Naive thymus-derived CD4-positive, alpha-beta T cell (primary cell): Measurements from ENCODE around the gene RPP21. TPM values are rescaled to one million over a fixed set of nuclear protein-coding genes. Genes with fewer than 3 reads are reported as not detected.

Source experiments
- ATAC-seq: fragments of 150-1000 bp; cut with Tn5 transposase; 2 replicates; pipeline ENCODE4 v1.10.0; 2021; ENCODE audit warnings: mild to moderate bottlenecking, moderate library complexity
- CTCF ChIA-PET: fragments of 350-600 bp; sonication (Branson Sonifier 250); formaldehyde crosslinking; loops from one replicate; lab custom pipeline; 2021; ENCODE audit warnings: antibody characterized with exemption; lab: Charles Lee
- POLR2A ChIA-PET: fragments of 350-600 bp; sonication (Branson Sonifier 250); formaldehyde crosslinking; loops from one replicate; lab custom pipeline; 2021; ENCODE audit warnings: antibody characterized with exemption, inconsistent platforms; lab: Charles Lee
- DNase-seq, 9 donors: peaks; one replicate each; pipeline versions ENCODE4 v3.0.0 to v3.0.0-alpha.2; 2020 to 2022; ENCODE audit warnings: mixed read lengths in 1 of 9
- H3K27ac ChIP-seq: one replicate; pipeline ENCODE4 v1.7.0; 2013; ENCODE audit warnings: mild to moderate bottlenecking, low read depth, low read length, moderate library complexity
- H3K27me3 ChIP-seq, 2 donors: one replicate each; pipeline ENCODE4 v1.7.0; 2013; ENCODE audit warnings: low read length in 2 of 2, mild to moderate bottlenecking in 2 of 2, moderate library complexity in 2 of 2; ENCODE audit not compliant: control insufficient read depth in 2 of 2, insufficient read depth in 2 of 2
- H3K36me3 ChIP-seq, 3 experiments: 1 replicate in 2 of 3; 2 replicates in 1 of 3; pipeline ENCODE4 v1.7.0; 2013; ENCODE audit warnings: low read length in 3 of 3, mild to moderate bottlenecking in 3 of 3, moderate library complexity in 1 of 3; ENCODE audit not compliant: insufficient read depth in 3 of 3, control insufficient read depth in 2 of 3
- H3K4me1 ChIP-seq, 2 donors: one replicate each; pipeline ENCODE4 v1.7.0; 2013; ENCODE audit warnings: low read length in 2 of 2, mild to moderate bottlenecking in 2 of 2, moderate library complexity in 1 of 2; ENCODE audit not compliant: control insufficient read depth in 2 of 2, insufficient read depth in 2 of 2
- H3K4me3 ChIP-seq: 2 replicates; pipeline ENCODE4 v1.7.0; 2013; ENCODE audit warnings: mild to moderate bottlenecking, low read length
- H3K9me3 ChIP-seq, 3 experiments: 1 replicate in 2 of 3; 2 replicates in 1 of 3; pipeline ENCODE4 v1.7.0; 2013; ENCODE audit warnings: low read length in 3 of 3; ENCODE audit not compliant: control insufficient read depth in 2 of 3
- H3K27ac Mint-ChIP-seq, 9 donors: one replicate each; pipeline ENCODE4 v1.8.0; 2020 to 2022; ENCODE audit warnings: mixed read lengths in 9 of 9, mild to moderate bottlenecking in 8 of 9, moderate library complexity in 5 of 9, inconsistent platforms in 2 of 9
- H3K27me3 Mint-ChIP-seq, 5 donors: one replicate each; pipeline ENCODE4 v1.8.0; 2021 to 2022; ENCODE audit warnings: mixed read lengths in 5 of 5, mild to moderate bottlenecking in 1 of 5
- H3K36me3 Mint-ChIP-seq, 5 donors: one replicate each; pipeline ENCODE4 v1.8.0; 2020 to 2022; ENCODE audit warnings: mixed read lengths in 5 of 5, mild to moderate bottlenecking in 3 of 5, inconsistent platforms in 1 of 5
- H3K4me1 Mint-ChIP-seq, 7 donors: one replicate each; pipeline ENCODE4 v1.8.0; 2020 to 2022; ENCODE audit warnings: mixed read lengths in 7 of 7, mild to moderate bottlenecking in 3 of 7, inconsistent platforms in 1 of 7
- H3K4me3 Mint-ChIP-seq, 10 donors: one replicate each; pipeline ENCODE4 v1.8.0; 2020 to 2022; ENCODE audit warnings: mild to moderate bottlenecking in 10 of 10, mixed read lengths in 10 of 10, moderate library complexity in 6 of 10, inconsistent platforms in 2 of 10
- H3K9me3 Mint-ChIP-seq, 11 donors: one replicate each; pipeline ENCODE4 v1.8.0; 2020 to 2022; ENCODE audit warnings: mixed read lengths in 11 of 11, mild to moderate bottlenecking in 4 of 11, inconsistent platforms in 1 of 11, moderate library complexity in 1 of 11
- intact Hi-C, 2 donors: fragments of 100-400 bp; cut with micrococcal nuclease; formaldehyde crosslinking; loops; one replicate each; pipeline ENCODE4 v1.15.1; 2023
- polyA plus RNA-seq, 2 donors: library from polyadenylated mRNA; unstranded; fragments of 300-500 nt; fragmentation: Illumina TruSeq; gene quantifications; one replicate each; pipeline ENCODE4 v1.2.3, GENCODE V29; 2021
- total RNA-seq, 6 experiments: library from RNA in 5 of 6; stranded (reverse) in 5 of 6; gene quantifications; 1 replicate in 5 of 6; 2 replicates in 1 of 6; pipeline ENCODE4 v1.2.3 and lab custom pipeline; 2021 to 2026

The RPP21 gene
- total and polyA plus RNA-seq, 7 experiments from 2014 or later: 39.7 to 114 (median 58.5) TPM

DNA sequence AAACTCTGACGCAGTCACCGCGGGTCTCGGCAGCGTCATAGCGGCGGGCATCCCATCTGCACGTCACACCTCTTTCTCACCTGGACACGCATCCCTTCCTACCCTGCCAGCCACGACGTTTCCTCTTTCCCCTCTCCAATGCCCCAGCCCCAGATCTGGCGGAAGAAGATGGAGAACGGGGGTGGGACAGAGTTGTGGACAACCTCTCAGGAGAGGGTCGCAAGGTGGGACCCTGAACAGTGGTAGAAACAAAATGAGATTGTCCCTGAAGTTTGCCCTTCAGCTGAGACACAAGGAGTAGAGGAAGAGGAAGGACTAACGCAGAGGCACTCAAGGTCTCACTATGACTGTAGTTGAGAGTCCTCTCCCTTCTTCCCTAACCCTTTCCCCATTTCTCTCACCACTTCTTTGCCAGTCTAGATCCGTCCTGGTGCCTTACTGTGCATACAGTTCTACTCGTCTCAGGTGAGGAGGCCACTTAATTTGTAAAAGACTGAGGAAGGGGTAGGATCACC is 17.7 kb upstream of the RPP21 start:
- Mint-ChIP-seq H3K27ac (peak overlapping the region; percentile 90 to 100 (median 99)), H3K27me3 (no peaks in the 10 kb centered on the region), H3K4me3 (peak overlapping the region; percentile 93 to 99 (median 97)), H3K36me3 (peaks cover 10 to 33% (median 17%) of the 10 kb centered on the region in 5 donors), H3K4me1 (peaks cover 37 to 64% (median 57%) of the 10 kb centered on the region in 7 donors), H3K9me3 (peaks cover 0 to 7% (median 0%) of the 10 kb centered on the region in 11 donors)
- no peaks in the 10 kb centered on the region for H3K9me3 ChIP-seq
- peak overlapping the region; percentile 100 for H3K27ac ChIP-seq
- peak overlapping the region; percentile 70 for H3K4me3 ChIP-seq
- intact Hi-C loops: loop anchor here (2.0 to 10.0 kb wide), 9 partner anchors 68 to 830 kb away; partner anchors contain the start of genes GNL1 (in 2 of the 2), MRPS18B (in 2 of the 2), PPP1R10 (in 2 of the 2) and PRR3 (in 2 of the 2)
- DNase-seq (no peak), ATAC-seq (no peak)
- peaks cover 6 to 36% (median 7%) of the 10 kb centered on the region in 3 experiments for H3K36me3 ChIP-seq
- peaks cover 28 to 42% of the 10 kb centered on the region in 2 donors for H3K4me1 ChIP-seq
- no peaks in the 10 kb centered on the region for H3K27me3 ChIP-seq
- POLR2A ChIA-PET: interaction anchor here (0.9 to 4.2 kb wide), 9 partner anchors 9 to 361 kb away, joined by 3 to 41 read pairs (median 6); partner anchors contain the start of genes RPP21 and TRIM26
- CTCF ChIA-PET: no interaction called here

DNA sequence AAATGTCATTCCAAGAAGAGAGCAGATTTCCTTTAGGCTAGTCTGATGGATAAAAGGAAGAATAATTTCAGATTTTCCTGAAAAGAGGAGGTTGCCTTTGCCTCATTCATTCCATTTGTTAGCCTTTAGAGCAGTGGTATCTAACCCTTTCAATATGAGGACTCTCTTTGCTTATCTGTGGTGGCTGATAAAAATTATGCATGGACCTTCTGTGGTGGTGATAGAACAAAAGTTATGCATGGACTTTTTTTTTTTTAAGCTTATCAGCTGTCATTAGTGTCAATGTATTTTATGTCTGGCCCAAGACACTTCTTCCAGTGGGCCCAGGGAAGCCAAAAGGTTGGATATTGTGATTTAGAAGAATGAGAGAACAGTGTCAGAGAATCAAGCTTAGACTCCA is 16.6 kb upstream of the RPP21 start:
- H3K27me3 ChIP-seq: no peaks in the 10 kb centered on the region
- peak overlapping the region in 5 of 10 donors; percentile 5 to 99 (median 97) for H3K4me3 Mint-ChIP-seq
- peaks cover 0 to 7% (median 0%) of the 10 kb centered on the region in 11 donors for H3K9me3 Mint-ChIP-seq
- DNase-seq: no peak
- peak overlapping the region in 8 of 9 donors; percentile 40 to 100 (median 98) for H3K27ac Mint-ChIP-seq
- H3K27me3 Mint-ChIP-seq: no peaks in the 10 kb centered on the region
- ChIA-PET CTCF (interaction anchor here (0.7 kb wide), 1 partner anchor 112 kb away, joined by 3 read pairs; no protein-coding TSS in a partner anchor), POLR2A (interaction anchor here (4.2 kb wide), 1 partner anchor 115 kb away, joined by 41 read pairs; the partner anchor contains the start of gene TRIM26)
- intact Hi-C loops: loop anchor here (5.0 to 10.0 kb wide), 6 partner anchors 226 to 829 kb away; partner anchors contain the start of genes MRPS18B (in 2 of the 2), PPP1R10 (in 2 of the 2), ABCF1 (in 1 of the 2) and CCHCR1 (in 1 of the 2)
- H3K9me3 ChIP-seq: no peaks in the 10 kb centered on the region
- peak overlapping the region; percentile 100 for H3K27ac ChIP-seq
- peaks cover 25 to 31% of the 10 kb centered on the region in 2 donors for H3K4me1 ChIP-seq
- peaks cover 10 to 30% (median 19%) of the 10 kb centered on the region in 5 donors for H3K36me3 Mint-ChIP-seq
- H3K4me1 Mint-ChIP-seq: peaks cover 29 to 54% (median 47%) of the 10 kb centered on the region in 7 donors
- no peak overlapping the region for H3K4me3 ChIP-seq
- H3K36me3 ChIP-seq: peaks cover 6 to 40% (median 13%) of the 10 kb centered on the region in 3 experiments
- no peak for ATAC-seq

DNA sequence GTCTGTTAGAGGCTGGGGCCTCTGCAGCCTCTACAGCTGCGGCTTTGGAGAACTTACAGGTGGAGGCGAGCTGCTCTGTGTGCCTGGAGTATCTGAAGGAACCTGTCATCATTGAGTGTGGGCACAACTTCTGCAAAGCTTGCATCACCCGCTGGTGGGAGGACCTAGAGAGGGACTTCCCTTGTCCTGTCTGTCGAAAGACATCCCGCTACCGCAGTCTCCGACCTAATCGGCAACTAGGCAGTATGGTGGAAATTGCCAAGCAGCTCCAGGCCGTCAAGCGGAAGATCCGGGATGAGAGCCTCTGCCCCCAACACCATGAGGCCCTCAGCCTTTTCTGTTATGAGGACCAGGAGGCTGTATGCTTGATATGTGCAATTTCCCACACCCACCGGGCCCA is 15.6 kb upstream of the RPP21 start:
- peak overlapping the region in 3 of 9 donors; percentile 18 to 92 (median 49) for H3K27ac Mint-ChIP-seq
- ChIA-PET CTCF (no interaction called here), POLR2A (interaction anchor here (0.6 to 4.2 kb wide), 2 partner anchors 116 to 130 kb away, joined by 4 to 41 read pairs; partner anchors contain the start of gene TRIM26)
- H3K4me1 Mint-ChIP-seq: peaks cover 27 to 45% (median 38%) of the 10 kb centered on the region in 7 donors
- H3K4me1 ChIP-seq: peaks cover 22 to 24% of the 10 kb centered on the region in 2 donors
- H3K36me3 Mint-ChIP-seq: peaks cover 10 to 39% (median 25%) of the 10 kb centered on the region in 5 donors
- peaks cover 0 to 7% (median 0%) of the 10 kb centered on the region in 11 donors for H3K9me3 Mint-ChIP-seq
- no peaks in the 10 kb centered on the region for H3K27me3 ChIP-seq
- intact Hi-C loops: loop anchor here (5.0 to 10.0 kb wide), 6 partner anchors 227 to 828 kb away; partner anchors contain the start of genes MRPS18B (in 2 of the 2), PPP1R10 (in 2 of the 2), ABCF1 (in 1 of the 2) and CCHCR1 (in 1 of the 2)
- H3K9me3 ChIP-seq: no peaks in the 10 kb centered on the region
- no peak overlapping the region for H3K4me3 ChIP-seq
- no peak overlapping the region for H3K27ac ChIP-seq
- H3K27me3 Mint-ChIP-seq: no peaks in the 10 kb centered on the region
- DNase-seq: no peak
- H3K36me3 ChIP-seq: peaks cover 6 to 49% (median 13%) of the 10 kb centered on the region in 3 experiments
- peak overlapping the region in 1 of 10 donors; percentile 5 for H3K4me3 Mint-ChIP-seq
- no peak for ATAC-seq

DNA sequence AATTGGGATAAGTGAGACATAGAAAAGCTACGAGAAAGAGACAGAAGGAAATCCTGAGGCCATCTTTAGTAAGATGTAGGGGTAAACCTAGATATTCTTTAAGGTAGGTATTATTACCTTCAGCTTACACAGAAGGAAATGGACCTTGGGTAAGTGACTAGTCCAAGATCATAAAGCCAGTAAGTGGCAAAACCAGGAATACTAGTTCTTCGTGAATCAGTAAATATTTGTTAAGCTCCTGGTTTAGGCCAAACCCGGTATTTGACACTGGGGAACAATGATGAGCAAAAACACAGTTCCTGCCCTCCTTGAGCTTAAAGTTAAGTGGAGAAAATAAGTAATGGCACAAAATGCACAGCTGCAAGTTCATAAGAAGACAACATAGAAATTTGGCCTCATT is 13.0 kb upstream of the RPP21 start:
- H3K9me3 ChIP-seq: no peaks in the 10 kb centered on the region
- peaks cover 7 to 10% of the 10 kb centered on the region in 2 donors for H3K4me1 ChIP-seq
- DNase-seq: no peak
- Mint-ChIP-seq H3K4me3 (no peak overlapping the region), H3K4me1 (peaks cover 11 to 27% (median 21%) of the 10 kb centered on the region in 7 donors), H3K27ac (peak overlapping the region in 2 of 9 donors; percentile 30 to 51), H3K36me3 (peaks cover 22 to 60% (median 40%) of the 10 kb centered on the region in 5 donors), H3K9me3 (peaks cover 0 to 3% (median 0%) of the 10 kb centered on the region in 11 donors), H3K27me3 (no peaks in the 10 kb centered on the region)
- no peak overlapping the region for H3K27ac ChIP-seq
- CTCF ChIA-PET: no interaction called here
- POLR2A ChIA-PET: interaction anchor here (0.6 kb wide), 1 partner anchor 560 kb away, joined by 3 read pairs; no protein-coding TSS in a partner anchor
- no peaks in the 10 kb centered on the region for H3K27me3 ChIP-seq
- ATAC-seq: no peak
- peaks cover 18 to 70% (median 21%) of the 10 kb centered on the region in 3 experiments for H3K36me3 ChIP-seq
- intact Hi-C loops: no loop called here
- no peak overlapping the region for H3K4me3 ChIP-seq

DNA sequence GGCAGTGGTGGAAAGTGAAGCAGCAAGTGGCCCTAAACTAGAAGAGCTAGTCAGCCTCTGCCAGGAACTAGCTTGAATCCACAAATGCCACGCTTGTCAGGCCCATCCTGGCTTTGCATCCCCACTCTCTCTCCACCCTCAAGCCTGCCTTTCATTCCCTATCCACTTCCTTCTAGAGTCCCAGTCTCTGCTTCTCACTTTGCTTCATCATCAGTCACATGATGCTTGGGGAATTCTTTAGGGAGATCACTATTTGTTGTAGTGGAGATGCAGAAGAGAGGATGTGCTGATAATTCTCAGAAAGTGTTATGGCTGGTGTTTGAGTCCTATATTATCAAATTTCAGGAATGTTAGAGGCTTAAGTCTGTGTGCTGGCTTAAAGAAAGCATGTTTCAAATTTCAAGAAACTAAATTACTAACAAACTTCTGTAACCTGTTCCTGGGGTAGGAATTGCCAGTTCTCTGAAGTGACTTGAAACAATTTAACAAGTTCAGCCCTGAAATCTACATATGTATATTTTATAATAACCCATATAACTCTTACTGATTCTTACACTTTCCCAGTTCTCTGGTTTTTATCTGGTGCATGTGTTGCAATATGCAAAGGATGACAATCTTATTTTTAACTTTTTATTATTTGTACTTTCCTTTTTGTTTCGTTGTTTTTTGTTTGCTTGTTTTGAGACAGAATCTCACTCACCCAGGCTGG is 10.7 kb upstream of the RPP21 start:
- POLR2A ChIA-PET: no interaction called here
- no peaks in the 10 kb centered on the region for H3K27me3 Mint-ChIP-seq
- intact Hi-C loops: no loop called here

DNA sequence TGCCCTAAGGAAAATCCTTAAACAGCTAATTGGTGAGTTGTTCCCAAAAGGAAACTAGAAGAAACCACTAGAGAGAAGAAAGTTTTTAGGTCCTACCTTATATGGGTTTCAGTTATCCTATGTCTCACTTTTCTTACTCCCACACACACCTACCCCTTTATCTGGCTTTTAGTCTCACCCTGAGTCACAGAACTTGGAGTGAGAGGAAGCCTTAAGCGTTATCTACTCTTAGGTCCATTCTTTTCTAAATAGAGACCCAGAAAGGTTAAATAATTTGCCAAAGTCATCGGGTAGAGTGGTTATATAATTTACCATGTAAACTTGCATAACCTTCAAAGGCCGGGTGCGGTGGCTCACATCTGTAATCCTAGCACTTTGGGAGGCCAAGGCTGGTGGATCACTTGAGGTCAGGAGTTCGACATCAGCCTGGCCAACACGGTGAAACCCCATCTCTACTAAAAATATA is 4.3 kb upstream of the RPP21 start:
- ATAC-seq (no peak), DNase-seq (no peak)
- CTCF ChIA-PET: no interaction called here
- H3K36me3 ChIP-seq: peaks cover 10 to 66% (median 10%) of the 10 kb centered on the region in 3 experiments
- Mint-ChIP-seq H3K27me3 (no peaks in the 10 kb centered on the region), H3K4me1 (peaks cover under 1 to 10% (median 6%) of the 10 kb centered on the region in 7 donors), H3K36me3 (peaks cover 12 to 44% (median 29%) of the 10 kb centered on the region in 5 donors), H3K4me3 (no peak overlapping the region), H3K9me3 (no peaks in the 10 kb centered on the region), H3K27ac (no peak overlapping the region)
- H3K27ac ChIP-seq: no peak overlapping the region
- peaks cover 0 to 6% of the 10 kb centered on the region in 2 donors for H3K4me1 ChIP-seq
- H3K27me3 ChIP-seq: no peaks in the 10 kb centered on the region
- POLR2A ChIA-PET: interaction anchor here (0.6 to 1.4 kb wide), 2 partner anchors 15 to 401 kb away, joined by 3 to 6 read pairs; no protein-coding TSS in a partner anchor
- intact Hi-C loops: loop anchor here in 1 of 2 donors (1.0 kb wide), 1 partner anchor 14 kb away; the partner anchor contains the start of gene TRIM39
- no peaks in the 10 kb centered on the region for H3K9me3 ChIP-seq
- H3K4me3 ChIP-seq: no peak overlapping the region

More for the DNA sequence above, 10.7 kb upstream of the RPP21 start:
- Histone ChIP-seq H3K36me3 (peaks cover 18 to 86% (median 21%) of the 10 kb centered on the region in 3 experiments), H3K27ac (no peak overlapping the region), H3K27me3 (no peaks in the 10 kb centered on the region), H3K4me1 (no peaks in the 10 kb centered on the region), H3K4me3 (no peak overlapping the region), H3K9me3 (no peaks in the 10 kb centered on the region)
- DNase-seq (no peak), ATAC-seq (no peak)
- Mint-ChIP-seq H3K9me3 (no peaks in the 10 kb centered on the region), H3K27ac (peak overlapping the region in 2 of 9 donors; percentile 51 to 64), H3K4me3 (no peak overlapping the region), H3K36me3 (peaks cover 18 to 65% (median 39%) of the 10 kb centered on the region in 5 donors), H3K4me1 (peaks cover 0 to 6% (median 3%) of the 10 kb centered on the region in 7 donors)
- CTCF ChIA-PET: no interaction called here
